ENCODE measurements around the gene TMEM86B. TPM values are rescaled to one million over a fixed set of nuclear protein-coding genes. Genes with fewer than 3 reads are reported as not detected.

Gene TMEM86B
- total RNA-seq, 1 donor from 2014 or later, result 3.9 TPM

- TF ChIP-seq, protein P1, sequence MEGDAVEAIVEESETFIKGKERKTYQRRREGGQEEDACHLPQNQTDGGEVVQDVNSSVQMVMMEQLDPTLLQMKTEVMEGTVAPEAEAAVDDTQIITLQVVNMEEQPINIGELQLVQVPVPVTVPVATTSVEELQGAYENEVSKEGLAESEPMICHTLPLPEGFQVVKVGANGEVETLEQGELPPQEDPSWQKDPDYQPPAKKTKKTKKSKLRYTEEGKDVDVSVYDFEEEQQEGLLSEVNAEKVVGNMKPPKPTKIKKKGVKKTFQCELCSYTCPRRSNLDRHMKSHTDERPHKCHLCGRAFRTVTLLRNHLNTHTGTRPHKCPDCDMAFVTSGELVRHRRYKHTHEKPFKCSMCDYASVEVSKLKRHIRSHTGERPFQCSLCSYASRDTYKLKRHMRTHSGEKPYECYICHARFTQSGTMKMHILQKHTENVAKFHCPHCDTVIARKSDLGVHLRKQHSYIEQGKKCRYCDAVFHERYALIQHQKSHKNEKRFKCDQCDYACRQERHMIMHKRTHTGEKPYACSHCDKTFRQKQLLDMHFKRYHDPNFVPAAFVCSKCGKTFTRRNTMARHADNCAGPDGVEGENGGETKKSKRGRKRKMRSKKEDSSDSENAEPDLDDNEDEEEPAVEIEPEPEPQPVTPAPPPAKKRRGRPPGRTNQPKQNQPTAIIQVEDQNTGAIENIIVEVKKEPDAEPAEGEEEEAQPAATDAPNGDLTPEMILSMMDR (IDR thresholded peaks at IDR 0.05; ENCODE audit: insufficient read depth, low read depth, low read length), result no peak
- TF ChIP-seq EZH2 (IDR thresholded peaks at IDR 0.05; ENCODE audit: insufficient read depth, low read length), result no peak
- H3K27ac ChIP-seq (ENCODE audit: low read depth, low read length), result no peak overlapping the region
- Mint-ChIP-seq H3K4me3 (ENCODE audit: unreplicated experiment) (no peak overlapping the region), H3K27ac (ENCODE audit: unreplicated experiment) (peak overlapping the region; percentile 83), H3K36me3 (ENCODE audit: low read depth, unreplicated experiment) (peaks cover 16% of the 10 kb centered on the region), H3K4me1 (ENCODE audit: low read depth, unreplicated experiment) (no peaks in the 10 kb centered on the region), H3K27me3 (ENCODE audit: low read depth, unreplicated experiment) (no peaks in the 10 kb centered on the region), H3K9me3 (ENCODE audit: unreplicated experiment) (no peaks in the 10 kb centered on the region)
- no peaks in the 10 kb centered on the region for H3K27me3 ChIP-seq (ENCODE audit: insufficient read depth, low read length)
- no peaks in the 10 kb centered on the region for H3K36me3 ChIP-seq (ENCODE audit: insufficient read depth, low read length)
- H3K4me2 ChIP-seq (ENCODE audit: low read length), result no peak overlapping the region
- H2AFZ ChIP-seq (ENCODE audit: low read depth, low read length), result no peak overlapping the region
- FAIRE-seq (no peak), DNase-seq (ENCODE audit: low read depth) (no peak)
- no peak overlapping the region for H3K4me3 ChIP-seq (ENCODE audit: insufficient read depth, low read depth, low read length)
- no peaks in the 10 kb centered on the region for H3K4me1 ChIP-seq (ENCODE audit: insufficient read depth, low read length)
- no peaks in the 10 kb centered on the region for H3K79me2 ChIP-seq (ENCODE audit: insufficient read depth, low read length)
- no peak overlapping the region for H3K9ac ChIP-seq (ENCODE audit: low read length)
- peaks cover 40% of the 10 kb centered on the region for H4K20me1 ChIP-seq (ENCODE audit: insufficient read depth, low read length)
- H3K9me3 ChIP-seq (ENCODE audit: insufficient read depth, low read depth, low read length), result no peaks in the 10 kb centered on the region
These were observed 5.1 kb downstream of the TMEM86B start for GRCh38 chr19:55223291-55224037.

- Mint-ChIP-seq H3K27ac (ENCODE audit: unreplicated experiment) (no peak overlapping the region), H3K4me3 (ENCODE audit: unreplicated experiment) (no peak overlapping the region), H3K36me3 (ENCODE audit: low read depth, unreplicated experiment) (peaks cover 7% of the 10 kb centered on the region), H3K4me1 (ENCODE audit: low read depth, unreplicated experiment) (peaks cover 8% of the 10 kb centered on the region), H3K9me3 (ENCODE audit: unreplicated experiment) (peaks cover 3% of the 10 kb centered on the region), H3K27me3 (ENCODE audit: low read depth, unreplicated experiment) (no peaks in the 10 kb centered on the region)
- H2AFZ ChIP-seq (ENCODE audit: low read depth, low read length), result no peak overlapping the region
- TF ChIP-seq, protein P1 (IDR thresholded peaks at IDR 0.05; ENCODE audit: insufficient read depth, low read depth, low read length), result no peak
- no peak for TF ChIP-seq EZH2 (IDR thresholded peaks at IDR 0.05; ENCODE audit: insufficient read depth, low read length)
- H3K27me3 ChIP-seq (ENCODE audit: insufficient read depth, low read length), result no peaks in the 10 kb centered on the region
- no peaks in the 10 kb centered on the region for H3K36me3 ChIP-seq (ENCODE audit: insufficient read depth, low read length)
- no peak overlapping the region for H3K9ac ChIP-seq (ENCODE audit: low read length)
- no peak overlapping the region for H3K4me3 ChIP-seq (ENCODE audit: insufficient read depth, low read depth, low read length)
- H3K4me2 ChIP-seq (ENCODE audit: low read length), result no peak overlapping the region
- no peak for DNase-seq (ENCODE audit: low read depth)
- H3K9me3 ChIP-seq (ENCODE audit: insufficient read depth, low read depth, low read length), result no peaks in the 10 kb centered on the region
- H4K20me1 ChIP-seq (ENCODE audit: insufficient read depth, low read length), result peaks cover 27% of the 10 kb centered on the region
- H3K27ac ChIP-seq (ENCODE audit: low read depth, low read length), result no peak overlapping the region
- no peak for FAIRE-seq
- H3K79me2 ChIP-seq (ENCODE audit: insufficient read depth, low read length), result no peaks in the 10 kb centered on the region
- H3K4me1 ChIP-seq (ENCODE audit: insufficient read depth, low read length), result peaks cover 7% of the 10 kb centered on the region
These were observed 8.0 kb downstream of the TMEM86B start for GRCh38 chr19:55220525-55220924.
